ENCODE results near the gene CREB3L2. TPM values are rescaled to one million over a fixed set of nuclear protein-coding genes. Genes with fewer than 3 reads are reported as not detected.

The CREB3L2 gene
- polyA plus RNA-seq, 1 of the 3 experiments (the other 2 are of a cell fraction), result 22.9 TPM

- no peak overlapping the region for H3K4me3 ChIP-seq (ENCODE audit: low read depth in 2 of 2, low read length in 1 of 2)
- TF ChIP-seq TAF1 (IDR thresholded peaks at IDR 0.05; ENCODE audit: borderline replicate concordance, low read depth, low read length) (no peak), MXI1 (IDR thresholded peaks at IDR 0.05; ENCODE audit: low read depth, low read length) (no peak)
- WGBS (ENCODE audit: low lambda C conversion rate), result 92% methylated on average over 5 of the region's 5 CpGs
- H3K9ac ChIP-seq, result no peak overlapping the region
- H3K4me2 ChIP-seq, result no peak overlapping the region
- peaks cover 4 to 15% of the 10 kb centered on the region in 2 experiments for H3K4me1 ChIP-seq (ENCODE audit: control insufficient read depth in 1 of 2, insufficient read depth in 2 of 2, low read depth in 1 of 2, low read length in 1 of 2)
- H3F3A ChIP-seq (replicated peaks; ENCODE audit: insufficient read depth), result peaks cover 3% of the 10 kb centered on the region
- H3K36me3 ChIP-seq (replicated peaks in 1 of 2; ENCODE audit: control insufficient read depth in 1 of 2, insufficient read depth in 2 of 2, low read length in 1 of 2), result peaks cover 2 to 11% of the 10 kb centered on the region in 2 experiments
- H4K20me1 ChIP-seq (ENCODE audit: insufficient read depth), result no peaks in the 10 kb centered on the region; the same call in 1 of the 2 replicates
- no peaks in the 10 kb centered on the region for H3K9me3 ChIP-seq
- no peaks in the 10 kb centered on the region for H3K9me2 ChIP-seq
- no peak overlapping the region for H2AFZ ChIP-seq (ENCODE audit: low read depth)
- H3K27me3 ChIP-seq (ENCODE audit: insufficient read depth), result no peaks in the 10 kb centered on the region
- DNase-seq, result no peak
- H3K27ac ChIP-seq (ENCODE audit: low read depth in 2 of 2, low read length in 1 of 2), result no peak overlapping the region
- H3K79me2 ChIP-seq (ENCODE audit: insufficient read depth), result peaks cover 93% of the 10 kb centered on the region
- CTCF ChIA-PET, result interaction anchor here (1.6 to 2.0 kb wide), 2 partner anchors 44 to 51 kb away, joined by 3 to 8 read pairs; no protein-coding TSS in a partner anchor
- POLR2A ChIA-PET, result no interaction called here
Observed at GRCh38 chr7:137948083-137948844, 53.6 kb downstream of the CREB3L2 start.

- Histone ChIP-seq H3K9ac (no peak overlapping the region), H3K27ac (ENCODE audit: low read depth in 2 of 2, low read length in 1 of 2) (no peak overlapping the region), H3K9me2 (no peaks in the 10 kb centered on the region), H2AFZ (ENCODE audit: low read depth) (no peak overlapping the region), H3K4me3 (ENCODE audit: low read depth in 2 of 2, low read length in 1 of 2) (no peak overlapping the region), H3F3A (replicated peaks; ENCODE audit: insufficient read depth) (peaks cover 3% of the 10 kb centered on the region), H3K27me3 (ENCODE audit: insufficient read depth) (no peaks in the 10 kb centered on the region), H3K9me3 (no peaks in the 10 kb centered on the region), H3K36me3 (replicated peaks in 1 of 2; ENCODE audit: control insufficient read depth in 1 of 2, insufficient read depth in 2 of 2, low read length in 1 of 2) (peaks cover 2 to 13% of the 10 kb centered on the region in 2 experiments), H4K20me1 (ENCODE audit: insufficient read depth) (no peaks in the 10 kb centered on the region; the same call in 1 of the 2 replicates), H3K4me2 (no peak overlapping the region), H3K79me2 (ENCODE audit: insufficient read depth) (peaks cover 93% of the 10 kb centered on the region), H3K4me1 (ENCODE audit: control insufficient read depth in 1 of 2, insufficient read depth in 2 of 2, low read depth in 1 of 2, low read length in 1 of 2) (peaks cover 0 to 6% of the 10 kb centered on the region in 2 experiments; a peak in 2 of 4 replicates)
- DNase-seq, result no peak
- ChIA-PET POLR2A (no interaction called here), CTCF (interaction anchor here (1.6 to 2.0 kb wide), 4 partner anchors 16 to 62 kb away, joined by 3 to 8 read pairs (median 5); no protein-coding TSS in a partner anchor)
- WGBS (ENCODE audit: low lambda C conversion rate), result 96% methylated on average over 7 of the region's 7 CpGs
- TF ChIP-seq EP300 (IDR thresholded peaks at IDR 0.05; ENCODE audit: borderline replicate concordance in 1 of 2, low read depth in 1 of 2, low read length in 1 of 2) (no peak), RXRA (IDR thresholded peaks at IDR 0.05; ENCODE audit: borderline replicate concordance, low read depth) (no peak), ELF1 (IDR thresholded peaks at IDR 0.05) (no peak), YY1 (IDR thresholded peaks at IDR 0.05; ENCODE audit: low read depth) (no peak), TAF1 (IDR thresholded peaks at IDR 0.05; ENCODE audit: borderline replicate concordance, low read depth, low read length) (no peak), ZBTB33 (IDR thresholded peaks at IDR 0.05; ENCODE audit: borderline replicate concordance, low read depth) (no peak), RFX5 (IDR thresholded peaks at IDR 0.05; ENCODE audit: low read length) (no peak), FOXJ3 (CRISPR knock-in tag; IDR thresholded peaks at IDR 0.05) (no peak), PBX3 (IDR thresholded peaks at IDR 0.05) (no peak), REST (IDR thresholded peaks at IDR 0.05; ENCODE audit: low read depth, low read length) (no peak), GATA2 (CRISPR knock-in tag; IDR thresholded peaks at IDR 0.05) (no peak), NFIC (IDR thresholded peaks at IDR 0.05; ENCODE audit: borderline replicate concordance) (no peak), POLR2AphosphoS5 (IDR thresholded peaks at IDR 0.05; ENCODE audit: low read depth, low read length) (no peak), MXI1 (IDR thresholded peaks at IDR 0.05; ENCODE audit: low read depth, low read length) (no peak), RAD21 (IDR thresholded peaks at IDR 0.05; ENCODE audit: low read length) (no peak), JUND (IDR thresholded peaks at IDR 0.05) (no peak), USF1 (IDR thresholded peaks at IDR 0.05; ENCODE audit: borderline replicate concordance, low read depth) (no peak), EZH2phosphoT487 (IDR thresholded peaks at IDR 0.05; ENCODE audit: borderline replicate concordance, low read depth) (no peak)
- TF ChIP-seq, protein P1, sequence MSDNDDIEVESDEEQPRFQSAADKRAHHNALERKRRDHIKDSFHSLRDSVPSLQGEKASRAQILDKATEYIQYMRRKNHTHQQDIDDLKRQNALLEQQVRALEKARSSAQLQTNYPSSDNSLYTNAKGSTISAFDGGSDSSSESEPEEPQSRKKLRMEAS (IDR thresholded peaks at IDR 0.05; ENCODE audit: low read depth), result no peak
Observed at GRCh38 chr7:137947046-137947445, 54.8 kb downstream of the CREB3L2 start.

All from SK-N-SH (cell line).